ENCODE data around the gene ZNHIT2.

ZNHIT2 gene

GRCh38 chr11:65118097-65118837 is 766 bp upstream of the ZNHIT2 start:
- DNase-seq: no peak

DNA sequence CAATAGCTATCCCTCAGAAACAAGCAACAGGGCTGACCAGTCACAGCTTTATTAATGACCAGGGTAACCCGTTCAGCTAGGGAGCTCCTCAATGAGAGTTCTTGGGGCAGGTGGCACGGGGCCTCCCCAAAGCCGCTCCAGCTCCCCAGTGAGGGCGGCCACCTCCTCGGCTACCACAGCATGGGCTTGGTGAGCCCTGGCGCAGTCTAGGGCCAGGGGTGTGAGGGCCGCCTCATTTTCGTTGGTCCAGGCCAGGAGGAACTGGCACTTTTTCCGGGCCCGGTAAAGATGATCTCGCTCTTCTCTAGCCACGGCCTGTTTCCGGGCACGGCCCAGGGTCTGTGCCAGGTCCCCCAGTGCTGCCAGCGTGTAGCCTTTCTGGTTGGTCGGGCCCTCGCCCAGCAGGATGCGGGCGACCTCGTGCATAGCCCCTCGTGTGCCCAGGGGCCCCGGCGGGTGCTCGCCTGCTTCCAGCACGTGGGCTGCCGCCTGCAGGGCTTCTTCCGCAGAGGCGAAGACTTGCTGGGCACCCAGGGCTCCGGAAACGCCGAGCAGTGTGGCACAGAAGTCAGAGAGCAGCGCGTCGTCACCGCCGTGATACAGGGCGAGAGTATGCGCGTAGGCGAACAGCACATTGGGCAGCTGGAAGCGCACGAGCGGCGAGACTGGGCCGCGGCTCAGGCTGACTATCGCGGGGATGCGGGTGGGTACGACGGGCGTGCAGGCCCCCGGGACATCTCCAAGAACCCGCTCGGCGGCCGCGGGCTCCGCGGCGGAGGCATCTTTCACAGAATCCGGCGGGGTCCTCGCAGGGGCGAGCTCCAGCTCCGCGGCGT is 913 bp downstream of the ZNHIT2 start:
- DNase-seq: peak; percentile 70

GRCh38 chr11:65115361-65116082 is 2.0 kb downstream of the ZNHIT2 start:
- no peak for DNase-seq

DNA sequence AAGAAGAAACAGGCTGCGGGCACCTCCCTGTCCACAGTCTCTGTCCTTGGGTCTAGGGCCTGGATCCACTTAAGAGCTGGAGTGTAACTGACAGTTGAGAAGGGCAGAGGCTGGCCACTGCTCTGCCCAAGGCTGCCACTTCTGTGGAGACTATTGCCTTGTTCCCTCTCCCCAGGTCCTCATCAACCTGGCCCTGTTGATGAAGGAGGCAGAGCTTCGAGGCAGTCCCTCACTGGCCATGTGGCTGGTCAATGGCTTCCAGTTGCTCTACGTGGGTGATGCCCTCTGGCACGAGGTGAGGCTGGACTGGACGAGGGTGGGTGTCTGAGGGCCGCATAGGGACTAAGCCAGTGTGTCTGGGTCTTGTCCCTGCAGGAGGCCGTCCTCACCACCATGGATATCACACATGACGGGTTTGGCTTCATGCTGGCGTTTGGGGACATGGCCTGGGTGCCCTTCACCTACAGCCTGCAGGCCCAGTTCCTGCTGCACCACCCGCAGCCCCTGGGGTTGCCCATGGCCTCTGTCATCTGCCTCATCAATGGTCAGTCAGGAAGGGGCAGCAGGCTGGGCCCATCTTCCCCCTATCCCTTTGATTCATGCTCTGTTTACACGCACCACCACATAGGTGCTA is 2.8 kb downstream of the ZNHIT2 start:
- DNase-seq: no peak

GRCh38 chr11:65113839-65114238 is 3.7 kb downstream of the ZNHIT2 start:
- no peak for DNase-seq

GRCh38 chr11:65113361-65113756 is 4.1 kb downstream of the ZNHIT2 start:
- no peak for DNase-seq

DNA sequence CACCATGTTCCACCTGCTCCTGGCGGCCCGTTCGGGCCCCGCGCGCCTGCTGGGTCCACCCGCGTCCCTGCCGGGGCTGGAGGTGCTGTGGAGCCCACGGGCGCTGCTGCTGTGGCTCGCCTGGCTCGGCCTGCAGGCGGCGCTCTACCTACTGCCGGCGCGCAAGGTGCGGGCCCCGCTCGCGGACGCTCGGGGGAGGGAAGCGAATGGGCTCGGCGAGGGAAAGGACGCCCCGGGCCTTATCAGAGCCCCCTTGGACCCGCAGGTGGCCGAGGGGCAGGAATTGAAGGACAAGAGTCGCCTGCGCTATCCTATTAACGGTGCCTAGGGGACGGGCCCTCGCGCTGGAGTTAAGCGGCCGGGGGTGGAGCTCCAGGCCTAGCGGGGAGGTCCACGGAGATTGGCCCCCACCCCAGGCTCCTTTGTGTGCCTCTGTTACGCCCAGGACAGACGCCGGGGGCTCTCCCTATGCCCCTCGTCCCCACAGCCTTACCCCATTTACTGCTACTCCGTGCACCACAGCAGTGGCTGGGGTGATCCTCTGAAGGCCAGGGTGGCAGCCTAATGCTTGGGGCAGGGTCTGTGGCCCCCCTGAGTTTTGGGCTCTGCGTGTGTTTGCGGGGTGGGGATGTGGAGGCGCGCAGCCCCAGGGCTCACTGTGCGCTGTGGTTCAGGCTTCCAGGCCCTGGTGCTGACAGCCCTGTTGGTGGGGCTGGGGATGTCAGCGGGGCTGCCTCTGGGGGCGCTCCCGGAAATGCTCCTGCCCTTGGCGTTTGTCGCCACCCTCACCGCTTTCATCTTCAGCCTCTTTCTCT is 4.7 kb downstream of the ZNHIT2 start:
- peak; percentile 83 for DNase-seq

DNA sequence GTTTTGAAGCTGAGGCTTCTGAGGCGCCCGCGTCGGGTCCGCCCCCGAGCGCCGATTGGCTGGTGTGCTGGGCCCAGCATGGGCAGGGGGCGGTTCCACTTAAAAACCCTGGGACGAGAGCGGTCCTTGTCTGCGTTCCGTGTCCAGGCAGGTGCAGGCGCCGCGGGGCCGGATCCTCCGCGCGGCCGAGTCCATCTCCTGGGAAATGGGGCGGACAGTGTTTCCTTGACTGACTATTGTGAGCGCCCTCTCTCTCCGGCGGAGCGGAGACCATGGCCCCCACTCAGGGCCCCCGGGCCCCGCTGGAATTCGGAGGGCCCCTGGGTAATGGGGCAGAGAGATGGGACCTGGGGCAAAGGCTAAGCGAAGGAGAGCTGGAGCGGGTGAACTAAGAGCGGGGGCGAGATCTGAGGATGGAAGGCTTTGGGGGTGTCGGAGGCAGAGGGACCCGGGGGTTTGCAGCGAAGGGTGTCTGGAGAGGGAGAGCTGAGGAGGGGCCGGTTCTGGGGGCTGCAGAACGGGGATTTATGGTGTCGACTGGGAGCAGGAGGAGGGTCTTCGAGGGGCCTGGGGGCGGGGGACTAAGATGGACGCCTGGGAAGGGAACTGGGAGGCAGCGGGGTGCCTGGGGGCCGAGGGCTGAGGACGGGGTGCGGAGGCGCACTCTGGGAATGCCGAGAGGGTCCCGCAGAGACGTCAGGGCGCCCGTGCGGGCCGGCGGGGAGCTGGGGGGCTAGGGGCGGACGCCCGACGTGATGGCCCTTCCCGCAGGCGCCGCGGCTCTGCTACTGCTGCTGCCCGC is 5.6 kb downstream of the ZNHIT2 start, which contains the start of gene TM7SF2:
Gene TM7SF2, plus strand, starts transcription at position 129 of the 802 bp plus-strand sequence. Its CDS starts 144 bp downstream, at position 273.
- DNase-seq: peak; percentile 96

DNA sequence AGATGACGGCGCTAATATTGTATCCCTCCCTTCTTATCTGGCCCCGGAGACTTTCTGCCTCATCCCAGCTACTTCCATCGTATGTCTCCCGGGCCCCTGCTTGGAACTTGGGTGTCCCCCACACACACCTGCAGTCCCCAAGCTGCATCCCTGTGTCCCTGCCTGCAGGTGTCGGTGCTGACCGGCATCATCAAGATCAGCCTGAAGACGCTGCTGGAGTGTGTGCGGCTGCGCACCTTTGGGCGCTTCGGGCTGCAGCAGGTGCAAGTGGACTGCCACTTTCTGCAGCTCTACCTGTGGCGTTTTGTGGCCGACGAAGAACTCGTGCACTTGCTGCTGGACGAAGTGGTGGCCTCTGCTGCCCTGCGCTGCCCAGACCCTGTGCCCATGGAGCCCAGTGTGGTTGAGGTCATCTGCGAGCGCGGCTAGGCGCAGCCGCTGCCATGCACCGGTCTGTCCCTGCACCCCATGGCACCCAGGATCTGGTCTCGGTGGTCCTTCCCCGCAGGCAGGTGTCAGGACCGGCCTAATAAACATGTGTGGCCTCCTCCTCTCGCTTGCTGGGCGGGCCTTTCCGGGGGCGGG is 6.2 kb downstream of the ZNHIT2 start:
- DNase-seq: no peak

- peak; percentile 96 for DNase-seq
Observed at GRCh38 chr11:65110354-65110861, 7.1 kb downstream of the ZNHIT2 start.

DNA sequence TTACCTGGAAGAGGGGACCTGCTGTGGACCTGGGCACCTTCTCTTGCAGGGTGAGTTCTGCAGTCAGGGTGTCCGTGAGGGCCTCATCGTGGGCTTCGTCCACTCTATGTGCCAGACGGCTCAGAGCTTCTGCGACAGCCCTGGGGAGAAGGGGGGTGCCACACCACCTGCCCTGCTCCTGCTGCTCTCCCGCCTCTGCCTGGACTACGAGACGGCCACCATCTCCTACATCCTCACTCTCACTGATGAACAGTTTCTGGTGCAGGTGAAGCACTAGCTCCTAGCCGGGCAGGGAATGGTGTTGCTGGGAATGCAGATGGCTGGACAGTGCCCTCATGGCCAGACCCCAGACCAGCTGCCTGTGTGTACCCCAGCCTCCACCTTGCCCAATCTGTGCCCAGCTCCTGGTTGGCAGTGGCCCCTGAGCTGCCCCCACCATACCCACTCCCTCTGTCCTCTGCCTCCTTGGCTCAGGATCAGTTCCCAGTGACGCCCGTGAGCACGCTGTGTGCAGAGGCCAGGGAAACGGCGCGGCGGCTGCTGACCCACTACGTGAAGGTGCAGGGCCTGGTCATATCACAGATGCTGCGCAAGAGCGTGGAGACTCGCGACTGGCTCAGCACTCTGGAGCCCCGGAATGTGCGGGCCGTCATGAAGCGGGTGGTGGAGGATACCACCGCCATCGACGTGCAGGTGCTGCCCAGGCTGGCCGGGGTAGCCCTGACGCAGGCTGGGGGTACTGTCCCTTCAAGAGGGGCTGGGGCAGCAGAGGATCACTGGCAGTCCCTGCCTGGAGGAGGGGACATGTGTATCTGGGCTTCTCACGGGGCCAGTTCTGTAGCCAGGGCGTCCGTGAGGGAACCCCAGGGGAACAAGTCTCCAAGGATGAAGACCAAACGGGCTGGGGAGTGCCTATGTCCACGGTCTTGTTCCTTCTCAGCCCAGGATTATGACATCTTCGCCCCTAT is 8.0 kb downstream of the ZNHIT2 start:
- no peak for DNase-seq

DNA sequence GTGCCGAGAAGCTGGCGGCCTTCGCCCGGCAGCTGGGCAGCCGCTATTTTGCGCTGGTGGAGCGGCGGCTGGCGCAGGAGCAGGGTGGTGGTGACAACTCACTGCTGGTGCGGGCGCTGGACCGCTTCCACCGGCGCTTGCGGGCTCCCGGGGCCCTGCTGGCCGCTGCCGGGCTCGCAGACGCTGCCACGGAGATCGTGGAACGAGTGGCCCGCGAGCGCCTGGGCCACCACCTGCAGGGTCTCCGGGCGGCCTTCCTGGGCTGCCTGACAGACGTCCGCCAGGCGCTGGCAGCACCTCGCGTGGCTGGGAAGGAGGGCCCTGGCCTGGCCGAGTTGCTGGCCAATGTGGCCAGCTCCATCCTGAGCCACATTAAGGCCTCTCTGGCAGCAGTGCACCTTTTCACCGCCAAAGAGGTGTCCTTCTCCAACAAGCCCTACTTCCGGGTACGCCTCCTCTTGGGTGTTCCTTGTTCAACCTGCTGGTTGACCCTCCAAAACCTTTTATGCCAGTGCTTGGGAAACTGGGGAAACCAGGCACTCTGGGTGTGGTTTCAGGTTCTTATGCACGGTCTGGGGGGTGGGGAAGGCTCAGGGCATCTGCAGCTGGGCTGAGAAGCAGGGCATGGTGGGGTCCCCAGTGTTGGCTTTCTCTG is 8.9 kb downstream of the ZNHIT2 start:
- no peak for DNase-seq

DNA sequence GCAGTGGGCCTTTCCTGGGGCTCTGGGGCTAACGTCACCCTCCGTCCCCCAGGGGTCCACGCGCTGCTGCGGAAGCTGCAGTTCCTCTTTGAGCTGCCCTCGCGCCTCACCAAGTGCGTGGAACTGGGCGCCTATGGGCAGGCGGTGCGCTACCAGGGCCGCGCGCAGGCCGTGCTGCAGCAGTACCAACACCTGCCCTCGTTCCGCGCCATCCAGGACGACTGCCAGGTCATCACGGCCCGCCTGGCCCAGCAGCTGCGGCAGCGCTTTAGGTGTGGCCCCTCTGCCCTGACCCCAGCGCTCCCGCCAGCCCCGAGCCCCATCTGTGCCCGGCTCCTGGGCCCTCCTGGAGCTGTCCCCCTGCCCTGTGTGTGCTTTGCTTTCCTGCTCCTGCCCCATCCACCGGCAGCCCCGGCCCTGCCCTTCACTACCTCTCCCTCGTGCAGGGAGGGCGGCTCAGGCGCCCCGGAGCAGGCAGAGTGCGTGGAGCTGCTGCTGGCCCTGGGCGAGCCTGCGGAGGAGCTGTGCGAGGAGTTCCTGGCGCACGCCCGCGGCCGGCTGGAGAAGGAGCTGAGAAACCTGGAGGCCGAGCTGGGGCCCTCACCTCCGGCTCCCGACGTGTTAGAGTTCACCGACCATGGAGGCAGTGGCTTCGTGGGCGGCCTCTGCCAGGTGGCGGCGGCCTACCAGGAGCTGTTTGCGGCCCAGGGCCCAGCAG is 9.6 kb downstream of the ZNHIT2 start:
- no peak for DNase-seq

DNA sequence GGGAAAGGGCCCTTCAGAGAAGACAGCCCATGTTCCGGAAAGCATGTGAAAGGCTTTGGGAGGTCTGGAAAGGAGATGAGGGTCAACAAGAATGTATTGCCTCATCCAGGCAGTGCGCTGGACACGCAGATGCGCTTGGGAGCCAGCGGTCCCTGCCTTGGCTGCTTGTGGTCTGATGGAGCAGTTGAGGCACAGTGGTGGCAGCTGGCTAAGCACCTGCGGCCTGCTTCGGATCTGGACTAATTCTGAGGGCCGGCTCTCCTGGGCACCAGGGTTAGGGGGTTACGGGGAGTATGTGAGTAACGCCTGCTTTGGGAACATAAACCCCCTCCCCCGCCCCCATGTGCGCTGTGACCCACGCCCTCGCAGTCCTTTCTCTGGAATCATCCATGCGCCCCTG is 10.4 kb downstream of the ZNHIT2 start:
- no peak for DNase-seq

GRCh38 chr11:65104628-65105027 is 12.9 kb downstream of the ZNHIT2 start:
- no peak for DNase-seq

GRCh38 chr11:65103476-65103875 is 14.0 kb downstream of the ZNHIT2 start:
- DNase-seq: no peak

DNA sequence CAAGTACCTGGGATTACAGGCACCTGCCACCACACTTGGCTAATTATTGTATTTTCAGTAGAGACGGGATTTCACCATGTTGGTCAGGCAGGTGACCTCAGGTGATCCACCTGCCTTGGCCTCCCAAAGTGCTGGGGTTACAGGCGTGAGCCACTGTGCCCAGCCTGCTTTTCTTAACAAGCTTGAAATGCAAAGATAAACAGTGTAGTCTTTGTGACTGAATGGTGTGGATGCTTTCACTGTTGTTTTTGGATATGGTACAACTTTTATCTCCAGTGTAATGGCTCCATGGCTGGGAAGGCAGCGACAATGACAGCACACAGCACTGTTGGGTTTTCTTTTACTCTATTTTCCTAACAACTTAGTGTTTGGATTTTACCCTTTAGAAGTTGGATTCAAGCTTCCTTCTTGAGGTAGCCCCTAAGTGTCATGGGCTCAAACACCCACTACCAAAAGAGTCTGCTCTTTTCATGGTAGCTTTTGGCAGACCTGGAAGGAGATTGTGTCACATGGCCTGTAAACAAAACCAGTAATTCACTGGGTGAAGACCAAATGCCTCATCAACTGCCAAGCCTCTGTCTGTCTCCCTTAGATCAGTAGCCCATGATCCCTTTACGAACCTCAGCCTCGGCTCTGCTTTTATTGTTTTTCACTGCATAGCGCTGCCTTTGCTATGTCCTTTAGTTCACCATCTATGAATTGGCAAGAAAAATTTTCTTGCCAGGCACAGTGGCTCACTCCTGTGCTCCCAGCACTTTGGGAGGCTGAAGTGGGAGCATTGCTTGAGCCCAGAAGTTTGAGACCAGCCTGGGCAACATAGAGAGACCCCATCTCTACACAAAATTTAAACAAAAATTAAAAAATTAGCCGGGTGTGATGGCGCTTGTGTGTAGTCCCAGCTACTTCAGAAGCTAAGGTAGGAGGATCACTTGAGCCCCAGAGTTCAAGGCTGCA is 15.1 kb downstream of the ZNHIT2 start:
- no peak for DNase-seq
